Left renal cortex interstitium (tissue), 4 donors: ENCODE measurements around the gene SCD. TPM values are rescaled to one million over a fixed set of nuclear protein-coding genes. Genes with fewer than 3 reads are reported as not detected.
"Not testable (repeated sequence)": the region's sequence is repeated elsewhere in the genome, so short reads cannot be mapped to it uniquely, and the experiment has no call there.

ENCODE experiments used
- DNase-seq, 4 donors: peaks; one replicate each; pipeline ENCODE4 v3.0.0-alpha.2; 2013; ENCODE audit warnings: low read depth in 4 of 4, low spot score in 2 of 4, missing footprints in 1 of 4
- polyA plus RNA-seq, 4 donors: library from polyadenylated mRNA; unstranded; fragments of 120-200 nt; gene quantifications; one replicate each; pipeline ENCODE4 v1.2.1, GENCODE V29; 2013; ENCODE audit not compliant: insufficient read length in 4 of 4

Gene SCD
- polyA plus RNA-seq = 10 to 100 TPM; 32.2 to 54.7 (median 44.1) TPM

- DNase-seq = peak in 3 of 4 donors; percentile 34 to 84 (median 73)
Observed at GRCh38 chr10:100346765-100347567, at the start of gene SCD. Gene SCD (plus strand): TSS chr10:100347233. CDS start chr10:100347505, 272 bp downstream.

- no peak for DNase-seq
Observed at GRCh38 chr10:100297242-100297641, 49.8 kb upstream of the SCD start.

- not testable (repeated sequence) for DNase-seq
Observed at GRCh38 chr10:100301123-100301522, 45.9 kb upstream of the SCD start.

GRCh38 chr10:100303724-100304319 is 43.2 kb upstream of the SCD start:
- no peak for DNase-seq

GRCh38 chr10:100304414-100304813 is 42.6 kb upstream of the SCD start:
- DNase-seq = no peak

GRCh38 chr10:100306861-100307260 is 40.2 kb upstream of the SCD start:
- DNase-seq = no peak

- no peak for DNase-seq
Observed at GRCh38 chr10:100307684-100308083, 39.3 kb upstream of the SCD start.

- DNase-seq = no peak
Observed at GRCh38 chr10:100311298-100311697, 35.7 kb upstream of the SCD start.

- DNase-seq = no peak
Observed at GRCh38 chr10:100315615-100316014, 31.4 kb upstream of the SCD start.

- no peak for DNase-seq
Observed at GRCh38 chr10:100318207-100318606, 28.8 kb upstream of the SCD start.

GRCh38 chr10:100319707-100320402 is 27.2 kb upstream of the SCD start:
- no peak for DNase-seq

- DNase-seq = no peak
Observed at GRCh38 chr10:100325158-100325557, 21.9 kb upstream of the SCD start.

GRCh38 chr10:100327007-100327717 is 19.9 kb upstream of the SCD start:
- no peak for DNase-seq

- DNase-seq = no peak
Observed at GRCh38 chr10:100327718-100328009, 19.4 kb upstream of the SCD start.

GRCh38 chr10:100328198-100328597 is 18.8 kb upstream of the SCD start:
- DNase-seq = no peak

- DNase-seq = no peak
Observed at GRCh38 chr10:100330079-100330478, 17.0 kb upstream of the SCD start, which contains the start of gene PKD2L1. Gene PKD2L1 (minus strand): TSS chr10:100330228. CDS start chr10:100330103, 125 bp downstream.

- no peak for DNase-seq
Observed at GRCh38 chr10:100333106-100333505, 13.9 kb upstream of the SCD start.

- DNase-seq = no peak
Observed at GRCh38 chr10:100333661-100334440, 13.2 kb upstream of the SCD start.

GRCh38 chr10:100334762-100335161 is 12.3 kb upstream of the SCD start:
- DNase-seq = no peak

- DNase-seq = peak in 1 of 4 donors; percentile 34
Observed at GRCh38 chr10:100338434-100339036, 8.5 kb upstream of the SCD start.
